Activated naive CD8-positive, alpha-beta T cell treated with anti-CD3 and anti-CD28 coated beads for 36 hours (primary cell): ENCODE measurements around the gene HUS1B. TPM values are rescaled to one million over a fixed set of nuclear protein-coding genes. Genes with fewer than 3 reads are reported as not detected.
"Not testable (repeated sequence)": the region's sequence is repeated elsewhere in the genome, so short reads cannot be mapped to it uniquely, and the experiment has no call there.

Source experiments
- DNase-seq: peaks from one replicate; pipeline ENCODE4 v3.0.0; 2021
- H3K27ac Mint-ChIP-seq: one replicate; pipeline ENCODE4 v1.8.0; 2022; ENCODE audit warnings: mild to moderate bottlenecking, moderate library complexity, mixed read lengths
- H3K27me3 Mint-ChIP-seq: one replicate; pipeline ENCODE4 v1.8.0; 2022; ENCODE audit warnings: mild to moderate bottlenecking, mixed read lengths
- H3K36me3 Mint-ChIP-seq: one replicate; pipeline ENCODE4 v1.8.0; 2021; ENCODE audit warnings: mild to moderate bottlenecking, mixed read lengths
- H3K4me1 Mint-ChIP-seq: one replicate; pipeline ENCODE4 v1.8.0; 2021; ENCODE audit warnings: mixed read lengths
- H3K4me3 Mint-ChIP-seq: one replicate; pipeline ENCODE4 v1.8.0; 2022; ENCODE audit warnings: mild to moderate bottlenecking, moderate library complexity, mixed read lengths
- H3K9me3 Mint-ChIP-seq: one replicate; pipeline ENCODE4 v1.8.0; 2022; ENCODE audit warnings: mixed read lengths
- total RNA-seq, 2 experiments: library from RNA; stranded (reverse); gene quantifications; one replicate each; pipeline ENCODE4 v1.2.3, GENCODE V29; 2021

The HUS1B gene
- 1 to 10 TPM in 1 of 2 experiments, under 1 TPM in 1; 0.84 to 1.0 TPM for total RNA-seq

GRCh38 chr6:656460-657252 is at the start of gene HUS1B:
HUS1B (minus strand) TSS chr6:657100; CDS start chr6:656944, 156 bp downstream.
- H3K4me1 Mint-ChIP-seq: peaks cover 40% of the 10 kb centered on the region

GRCh38 chr6:706146-706545 is 49.2 kb upstream of the HUS1B start:
- Mint-ChIP-seq H3K4me1 (peaks cover 17% of the 10 kb centered on the region), H3K36me3 (no peaks in the 10 kb centered on the region), H3K9me3 (no peaks in the 10 kb centered on the region), H3K27me3 (peaks cover 7% of the 10 kb centered on the region), H3K4me3 (no peak overlapping the region), H3K27ac (no peak overlapping the region)
- no peak for DNase-seq

More at GRCh38 chr6:656460-657252, at the start of gene HUS1B:
- no peak within 1 kb of the TSS for H3K27ac Mint-ChIP-seq
- peaks cover 43% of the 10 kb centered on the region for H3K36me3 Mint-ChIP-seq
- H3K4me3 Mint-ChIP-seq: no peak within 1 kb of the TSS
- no peak for DNase-seq
- peaks cover 8% of the 10 kb centered on the region for H3K9me3 Mint-ChIP-seq
- no peaks in the 10 kb centered on the region for H3K27me3 Mint-ChIP-seq

- DNase-seq: no peak
- H3K4me1 Mint-ChIP-seq: peaks cover 8% of the 10 kb centered on the region
- H3K27ac Mint-ChIP-seq: no peak overlapping the region
- H3K36me3 Mint-ChIP-seq: no peaks in the 10 kb centered on the region
- no peaks in the 10 kb centered on the region for H3K9me3 Mint-ChIP-seq
- peaks cover 8% of the 10 kb centered on the region for H3K27me3 Mint-ChIP-seq
- H3K4me3 Mint-ChIP-seq: no peak overlapping the region
Observed at GRCh38 chr6:705047-705446, 48.1 kb upstream of the HUS1B start.

GRCh38 chr6:704046-704445 is 47.1 kb upstream of the HUS1B start:
- H3K4me1 Mint-ChIP-seq: peaks cover 1% of the 10 kb centered on the region
- no peaks in the 10 kb centered on the region for H3K36me3 Mint-ChIP-seq
- no peak overlapping the region for H3K27ac Mint-ChIP-seq
- H3K9me3 Mint-ChIP-seq: no peaks in the 10 kb centered on the region
- H3K4me3 Mint-ChIP-seq: no peak overlapping the region
- DNase-seq: no peak
- H3K27me3 Mint-ChIP-seq: peaks cover 8% of the 10 kb centered on the region

GRCh38 chr6:703552-703951 is 46.7 kb upstream of the HUS1B start:
- no peak for DNase-seq
- no peaks in the 10 kb centered on the region for H3K36me3 Mint-ChIP-seq
- H3K4me1 Mint-ChIP-seq: peaks cover 1% of the 10 kb centered on the region
- H3K9me3 Mint-ChIP-seq: no peaks in the 10 kb centered on the region
- peaks cover 8% of the 10 kb centered on the region for H3K27me3 Mint-ChIP-seq
- H3K27ac Mint-ChIP-seq: no peak overlapping the region
- no peak overlapping the region for H3K4me3 Mint-ChIP-seq

GRCh38 chr6:701700-702479 is 45.0 kb upstream of the HUS1B start:
- no peak overlapping the region for H3K27ac Mint-ChIP-seq
- no peaks in the 10 kb centered on the region for H3K36me3 Mint-ChIP-seq
- H3K27me3 Mint-ChIP-seq: peaks cover 8% of the 10 kb centered on the region
- no peak for DNase-seq
- H3K9me3 Mint-ChIP-seq: no peaks in the 10 kb centered on the region
- H3K4me1 Mint-ChIP-seq: peaks cover 1% of the 10 kb centered on the region
- H3K4me3 Mint-ChIP-seq: no peak overlapping the region

GRCh38 chr6:701215-701614 is 44.3 kb upstream of the HUS1B start:
- no peak for DNase-seq
- H3K27ac Mint-ChIP-seq: no peak overlapping the region
- H3K9me3 Mint-ChIP-seq: no peaks in the 10 kb centered on the region
- peaks cover 8% of the 10 kb centered on the region for H3K27me3 Mint-ChIP-seq
- H3K4me3 Mint-ChIP-seq: no peak overlapping the region
- no peaks in the 10 kb centered on the region for H3K36me3 Mint-ChIP-seq
- H3K4me1 Mint-ChIP-seq: peaks cover 1% of the 10 kb centered on the region

GRCh38 chr6:700490-700889 is 43.6 kb upstream of the HUS1B start:
- no peaks in the 10 kb centered on the region for H3K9me3 Mint-ChIP-seq
- H3K27ac Mint-ChIP-seq: no peak overlapping the region
- no peak overlapping the region for H3K4me3 Mint-ChIP-seq
- H3K4me1 Mint-ChIP-seq: peaks cover 1% of the 10 kb centered on the region
- DNase-seq: no peak
- H3K36me3 Mint-ChIP-seq: no peaks in the 10 kb centered on the region
- peaks cover 8% of the 10 kb centered on the region for H3K27me3 Mint-ChIP-seq

- no peak for DNase-seq
- Mint-ChIP-seq H3K9me3 (no peaks in the 10 kb centered on the region), H3K4me3 (no peak overlapping the region), H3K27me3 (peaks cover 8% of the 10 kb centered on the region), H3K27ac (no peak overlapping the region), H3K4me1 (peaks cover 1% of the 10 kb centered on the region), H3K36me3 (no peaks in the 10 kb centered on the region)
Observed at GRCh38 chr6:699319-699718, 42.4 kb upstream of the HUS1B start.

GRCh38 chr6:694431-695126 is 37.7 kb upstream of the HUS1B start:
- not testable (repeated sequence) for H3K27me3 Mint-ChIP-seq, H3K27ac Mint-ChIP-seq

GRCh38 chr6:693723-694009 is 36.8 kb upstream of the HUS1B start:
- no peak for DNase-seq
- H3K4me1 Mint-ChIP-seq: peaks cover 25% of the 10 kb centered on the region
- H3K9me3 Mint-ChIP-seq: no peaks in the 10 kb centered on the region
- no peaks in the 10 kb centered on the region for H3K27me3 Mint-ChIP-seq
- peaks cover 8% of the 10 kb centered on the region for H3K36me3 Mint-ChIP-seq
- no peak overlapping the region for H3K27ac Mint-ChIP-seq
- peak overlapping the region; percentile 97 for H3K4me3 Mint-ChIP-seq

More at GRCh38 chr6:694431-695126, 37.7 kb upstream of the HUS1B start:
- not testable (repeated sequence) for H3K9me3 Mint-ChIP-seq, H3K4me3 Mint-ChIP-seq, DNase-seq, H3K36me3 Mint-ChIP-seq
- H3K4me1 Mint-ChIP-seq: peaks cover 22% of the 10 kb centered on the region

GRCh38 chr6:692858-693722 is 36.2 kb upstream of the HUS1B start, which contains the start of gene EXOC2:
EXOC2 (minus strand) TSS chr6:693139; CDS start chr6:637818, 55,321 bp downstream.
- H3K36me3 Mint-ChIP-seq: peaks cover 8% of the 10 kb centered on the region
- peak within 1 kb of the TSS; percentile 85 for H3K27ac Mint-ChIP-seq
- DNase-seq: peak; percentile 90
- peak within 1 kb of the TSS; percentile 97 for H3K4me3 Mint-ChIP-seq
- H3K9me3 Mint-ChIP-seq: no peaks in the 10 kb centered on the region
- H3K27me3 Mint-ChIP-seq: no peaks in the 10 kb centered on the region
- peaks cover 25% of the 10 kb centered on the region for H3K4me1 Mint-ChIP-seq

- no peaks in the 10 kb centered on the region for H3K27me3 Mint-ChIP-seq
- no peaks in the 10 kb centered on the region for H3K9me3 Mint-ChIP-seq
- H3K4me3 Mint-ChIP-seq: peak overlapping the region; percentile 93
- H3K4me1 Mint-ChIP-seq: peaks cover 25% of the 10 kb centered on the region
- peak; percentile 84 for DNase-seq
- H3K36me3 Mint-ChIP-seq: peaks cover 8% of the 10 kb centered on the region
- H3K27ac Mint-ChIP-seq: peak overlapping the region; percentile 85
Observed at GRCh38 chr6:692356-692851, 35.5 kb upstream of the HUS1B start.

- Mint-ChIP-seq H3K27me3 (no peaks in the 10 kb centered on the region), H3K4me3 (no peak overlapping the region), H3K4me1 (peaks cover 37% of the 10 kb centered on the region), H3K27ac (no peak overlapping the region), H3K9me3 (no peaks in the 10 kb centered on the region), H3K36me3 (peaks cover 12% of the 10 kb centered on the region)
- DNase-seq: no peak
Observed at GRCh38 chr6:689223-689622, 32.3 kb upstream of the HUS1B start.
